ENCODE measurements around the gene MRPL36.
"Not testable (repeated sequence)": the region's sequence is repeated elsewhere in the genome, so short reads cannot be mapped to it uniquely, and the experiment has no call there.

MRPL36 gene

DNA sequence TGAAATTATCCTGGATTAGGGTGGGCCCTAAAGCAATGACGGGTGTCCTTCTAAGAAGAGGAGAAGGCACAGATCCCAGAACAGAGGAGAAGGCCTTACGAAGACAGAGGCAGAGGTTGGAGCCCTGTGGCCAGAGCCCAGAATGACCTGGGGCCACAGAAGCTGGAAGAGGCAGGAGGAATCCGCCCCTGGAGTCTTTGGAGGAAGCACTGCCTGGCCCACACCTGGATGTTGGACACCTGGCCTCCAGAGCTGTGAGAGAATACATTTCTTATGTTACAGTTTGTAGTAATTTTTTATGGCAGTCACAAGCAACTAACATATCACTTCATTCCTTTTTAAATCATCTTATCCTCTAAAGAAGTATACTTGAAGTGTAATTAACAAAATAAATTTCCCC, 8.5 kb downstream of the MRPL36 start:
- no peaks in the 10 kb centered on the region for H3K9me3 ChIP-seq (ENCODE audit: control insufficient read depth, low read length)

DNA sequence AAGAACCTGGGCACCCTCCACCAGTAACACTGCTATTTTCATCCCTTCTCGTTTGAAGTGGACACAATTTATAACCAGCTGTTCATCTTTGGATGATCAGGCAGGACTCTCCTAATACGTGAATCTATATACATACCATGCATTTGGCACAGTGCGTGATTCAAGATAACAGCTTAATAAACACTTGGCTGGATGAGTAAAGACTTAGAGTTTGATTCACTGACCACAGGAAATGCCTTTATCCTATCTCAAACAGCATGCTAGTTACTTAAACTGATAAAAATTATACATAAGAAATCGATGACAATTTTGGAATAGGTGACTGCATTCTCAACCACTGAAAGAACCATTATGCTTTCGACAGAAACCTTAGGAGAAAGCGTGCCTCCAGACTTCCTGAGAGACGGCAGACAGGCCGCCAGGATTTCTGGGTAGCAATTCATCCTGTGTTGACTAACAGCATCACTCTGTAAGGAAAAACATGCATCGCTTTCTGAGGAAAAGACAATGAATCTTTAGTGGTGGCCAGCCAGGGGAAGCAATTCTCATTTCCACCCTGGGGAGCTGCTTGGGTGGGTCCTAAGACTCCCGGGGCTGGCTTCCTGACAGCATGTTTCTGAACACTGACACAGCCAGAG, 9.7 kb downstream of the MRPL36 start:
- DNase-seq (ENCODE audit: low read depth): peak; percentile 53
- no peaks in the 10 kb centered on the region for H3K36me3 ChIP-seq (ENCODE audit: control insufficient read depth, insufficient read depth, low read length, severe bottlenecking)
- H3K4me3 ChIP-seq (ENCODE audit: low read length): peak overlapping the region; percentile 35
- H3K4me1 ChIP-seq (ENCODE audit: control insufficient read depth, insufficient read depth, low read length): peaks cover 31% of the 10 kb centered on the region
- H3K27me3 ChIP-seq (replicated peaks; ENCODE audit: control insufficient read depth, insufficient read depth, low read length): no peaks in the 10 kb centered on the region
- peak overlapping the region; percentile 40 for H3K9ac ChIP-seq (ENCODE audit: low read length)
- no peaks in the 10 kb centered on the region for H3K9me3 ChIP-seq (ENCODE audit: control insufficient read depth, low read length)

More for the DNA sequence above, 8.5 kb downstream of the MRPL36 start:
- H3K27me3 ChIP-seq (replicated peaks; ENCODE audit: control insufficient read depth, insufficient read depth, low read length): no peaks in the 10 kb centered on the region
- H3K4me1 ChIP-seq (ENCODE audit: control insufficient read depth, insufficient read depth, low read length): peaks cover 34% of the 10 kb centered on the region
- DNase-seq (ENCODE audit: low read depth): no peak
- no peak overlapping the region for H3K4me3 ChIP-seq (ENCODE audit: low read length)
- H3K9ac ChIP-seq (ENCODE audit: low read length): no peak overlapping the region
- no peaks in the 10 kb centered on the region for H3K36me3 ChIP-seq (ENCODE audit: control insufficient read depth, insufficient read depth, low read length, severe bottlenecking)

DNA sequence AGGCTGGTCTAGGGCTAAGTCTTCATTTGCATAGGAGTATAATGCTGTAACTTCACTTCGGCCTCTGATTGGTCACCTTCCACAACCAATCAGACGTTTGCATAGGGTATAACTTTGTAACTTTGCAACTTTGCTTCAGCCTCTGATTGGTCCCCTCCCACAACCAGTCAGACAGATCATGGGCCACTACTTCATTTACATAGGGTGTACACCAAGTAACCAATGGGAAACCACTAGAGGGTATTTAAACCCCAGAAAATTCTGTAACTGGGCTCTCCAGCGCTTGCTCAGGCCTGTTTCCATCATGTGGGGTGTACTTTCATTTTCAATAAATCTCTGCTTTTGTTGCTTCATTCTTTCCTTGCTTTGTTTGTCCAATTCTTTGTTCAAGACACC, 10.2 kb downstream of the MRPL36 start:
- H3K36me3 ChIP-seq (ENCODE audit: control insufficient read depth, insufficient read depth, low read length, severe bottlenecking); H3K9me3 ChIP-seq (ENCODE audit: control insufficient read depth, low read length); H3K27me3 ChIP-seq (replicated peaks; ENCODE audit: control insufficient read depth, insufficient read depth, low read length): not testable (repeated sequence)
- peak overlapping the region; percentile 35 for H3K4me3 ChIP-seq (ENCODE audit: low read length)
- DNase-seq (ENCODE audit: low read depth): peak; percentile 19
- H3K9ac ChIP-seq (ENCODE audit: low read length): peak overlapping the region; percentile 40
- H3K4me1 ChIP-seq (ENCODE audit: control insufficient read depth, insufficient read depth, low read length): peaks cover 26% of the 10 kb centered on the region

DNA sequence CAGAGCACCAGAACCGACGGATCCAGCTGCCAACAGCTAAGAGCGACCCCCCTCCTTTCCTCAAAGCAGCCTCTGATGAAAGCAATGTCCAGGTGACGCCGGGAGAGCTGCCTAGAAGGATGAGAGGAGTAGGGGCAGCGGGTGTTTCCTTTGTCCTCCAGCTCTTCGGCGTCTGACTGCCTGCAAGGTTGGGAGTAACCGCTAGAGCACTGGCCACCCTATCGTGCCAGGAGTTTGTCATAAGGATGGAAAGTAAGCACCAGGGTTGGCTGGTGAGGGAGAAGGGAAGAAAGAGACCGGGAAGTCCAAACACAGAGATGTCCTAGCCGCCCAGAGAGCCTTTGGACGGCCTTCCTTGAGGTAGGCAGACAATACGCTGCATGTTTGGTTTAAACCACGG, 10.8 kb downstream of the MRPL36 start:
- DNase-seq (ENCODE audit: low read depth): no peak
- H3K27me3 ChIP-seq (replicated peaks; ENCODE audit: control insufficient read depth, insufficient read depth, low read length): no peaks in the 10 kb centered on the region

DNA sequence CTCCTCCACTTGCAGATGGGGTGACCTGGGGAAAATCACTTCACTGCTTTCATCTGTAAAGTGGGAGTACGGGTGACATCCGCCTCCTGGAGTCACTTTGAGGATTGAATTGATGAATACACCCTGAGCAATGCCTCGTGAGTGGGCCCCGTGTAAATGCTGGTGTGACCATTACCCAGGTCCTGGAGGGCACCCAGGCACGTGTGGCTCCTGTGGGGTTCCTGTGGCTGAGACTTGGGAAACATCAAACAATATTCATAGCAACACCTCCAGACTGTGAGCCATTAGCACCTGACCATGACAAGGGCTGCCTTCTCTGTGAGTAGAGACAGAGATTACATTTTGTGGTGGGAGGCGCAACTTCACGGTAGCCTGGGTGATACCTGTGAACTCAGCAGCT, 11.4 kb downstream of the MRPL36 start:
- no peak for DNase-seq (ENCODE audit: low read depth)
- peaks cover 17% of the 10 kb centered on the region for H3K4me1 ChIP-seq (ENCODE audit: control insufficient read depth, insufficient read depth, low read length)
- no peak overlapping the region for H3K4me3 ChIP-seq (ENCODE audit: low read length)
- no peaks in the 10 kb centered on the region for H3K36me3 ChIP-seq (ENCODE audit: control insufficient read depth, insufficient read depth, low read length, severe bottlenecking)
- H3K27me3 ChIP-seq (replicated peaks; ENCODE audit: control insufficient read depth, insufficient read depth, low read length): no peaks in the 10 kb centered on the region
- no peak overlapping the region for H3K9ac ChIP-seq (ENCODE audit: low read length)
- H3K9me3 ChIP-seq (ENCODE audit: control insufficient read depth, low read length): no peaks in the 10 kb centered on the region

More for the DNA sequence above, 10.8 kb downstream of the MRPL36 start:
- H3K4me3 ChIP-seq (ENCODE audit: low read length): no peak overlapping the region
- H3K9ac ChIP-seq (ENCODE audit: low read length): no peak overlapping the region
- no peaks in the 10 kb centered on the region for H3K9me3 ChIP-seq (ENCODE audit: control insufficient read depth, low read length)
- H3K36me3 ChIP-seq (ENCODE audit: control insufficient read depth, insufficient read depth, low read length, severe bottlenecking): no peaks in the 10 kb centered on the region
- peaks cover 20% of the 10 kb centered on the region for H3K4me1 ChIP-seq (ENCODE audit: control insufficient read depth, insufficient read depth, low read length)

DNA sequence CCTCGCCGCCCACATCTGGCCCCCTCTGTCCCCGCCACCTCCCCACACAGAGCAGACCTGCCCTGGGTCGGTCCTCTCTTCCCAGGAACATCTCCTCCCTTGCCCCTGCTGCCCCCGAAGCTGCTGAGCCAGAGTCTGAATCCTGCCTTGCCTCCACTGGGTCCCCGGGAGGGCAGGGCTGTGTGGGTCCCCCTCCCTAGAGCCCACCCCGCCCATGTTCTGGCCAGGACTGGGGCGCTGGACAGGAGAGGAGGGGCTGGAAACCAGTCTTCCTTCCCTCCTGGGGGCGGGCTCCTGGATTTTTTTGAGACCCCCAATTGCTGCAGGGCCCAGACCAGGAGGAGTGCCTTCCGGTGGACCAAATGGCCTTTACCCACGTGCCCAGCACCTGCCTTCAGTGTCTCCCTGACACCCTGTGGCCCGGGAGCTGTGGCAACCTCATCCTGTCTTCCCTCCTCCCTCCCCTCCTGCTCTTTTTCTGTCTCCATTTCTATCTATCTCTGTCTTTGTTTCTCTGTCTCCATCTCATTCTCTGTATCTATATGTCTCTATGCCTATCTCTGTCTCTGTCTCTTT, 12.1 kb downstream of the MRPL36 start:
- DNase-seq (ENCODE audit: low read depth): no peak
- Histone ChIP-seq H3K36me3 (ENCODE audit: control insufficient read depth, insufficient read depth, low read length, severe bottlenecking) (no peaks in the 10 kb centered on the region), H3K27me3 (replicated peaks; ENCODE audit: control insufficient read depth, insufficient read depth, low read length) (no peaks in the 10 kb centered on the region), H3K9ac (ENCODE audit: low read length) (no peak overlapping the region), H3K4me1 (ENCODE audit: control insufficient read depth, insufficient read depth, low read length) (peaks cover 15% of the 10 kb centered on the region), H3K9me3 (ENCODE audit: control insufficient read depth, low read length) (no peaks in the 10 kb centered on the region), H3K4me3 (ENCODE audit: low read length) (no peak overlapping the region)

DNA sequence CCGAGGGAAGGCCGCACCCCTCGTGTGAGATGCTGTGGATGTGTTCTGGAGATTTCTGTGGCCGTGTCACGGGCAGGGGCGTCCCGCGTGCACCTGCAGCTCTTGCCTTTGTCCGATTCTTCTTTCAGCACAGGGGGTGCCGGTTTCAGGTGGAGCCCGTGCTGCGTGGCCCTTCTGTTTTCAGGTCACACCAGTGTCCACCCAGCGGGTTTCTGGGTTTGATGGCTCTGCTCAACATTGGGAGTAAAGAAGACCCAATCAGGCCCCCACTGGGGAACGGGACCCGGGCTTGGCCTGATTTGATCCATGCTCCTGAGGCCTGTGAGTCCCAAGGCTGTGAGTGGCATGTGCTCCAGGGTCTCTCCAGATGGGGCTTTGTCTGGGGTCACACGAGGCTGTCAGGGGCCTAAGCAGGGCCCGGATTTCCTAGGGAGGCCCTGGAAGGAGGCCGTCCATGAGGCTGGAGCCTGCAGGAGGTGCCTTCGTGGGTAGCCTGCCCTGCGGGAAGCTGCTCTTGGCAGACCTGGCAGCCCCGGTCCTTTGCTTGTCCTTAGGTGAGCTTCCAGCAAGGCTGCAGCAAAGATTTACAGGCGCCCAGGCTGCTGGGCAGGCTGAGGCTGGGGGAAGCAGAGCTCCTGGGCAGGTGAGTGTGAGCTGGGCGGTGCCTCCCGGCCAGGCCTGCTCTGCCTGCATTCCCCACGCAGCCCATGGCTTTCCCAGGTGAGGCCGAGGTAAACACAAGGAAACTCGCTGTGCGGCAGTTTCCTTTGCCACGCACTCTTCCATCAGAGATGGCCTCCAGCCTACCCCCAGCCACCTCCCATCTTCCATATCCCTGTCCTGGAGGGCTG, 12.8 kb downstream of the MRPL36 start:
- Histone ChIP-seq H3K36me3 (ENCODE audit: control insufficient read depth, insufficient read depth, low read length, severe bottlenecking) (no peaks in the 10 kb centered on the region), H3K4me3 (ENCODE audit: low read length) (no peak overlapping the region), H3K4me1 (ENCODE audit: control insufficient read depth, insufficient read depth, low read length) (peaks cover 15% of the 10 kb centered on the region), H3K27me3 (replicated peaks; ENCODE audit: control insufficient read depth, insufficient read depth, low read length) (no peaks in the 10 kb centered on the region), H3K9ac (ENCODE audit: low read length) (no peak overlapping the region), H3K9me3 (ENCODE audit: control insufficient read depth, low read length) (no peaks in the 10 kb centered on the region)
- DNase-seq (ENCODE audit: low read depth): no peak

DNA sequence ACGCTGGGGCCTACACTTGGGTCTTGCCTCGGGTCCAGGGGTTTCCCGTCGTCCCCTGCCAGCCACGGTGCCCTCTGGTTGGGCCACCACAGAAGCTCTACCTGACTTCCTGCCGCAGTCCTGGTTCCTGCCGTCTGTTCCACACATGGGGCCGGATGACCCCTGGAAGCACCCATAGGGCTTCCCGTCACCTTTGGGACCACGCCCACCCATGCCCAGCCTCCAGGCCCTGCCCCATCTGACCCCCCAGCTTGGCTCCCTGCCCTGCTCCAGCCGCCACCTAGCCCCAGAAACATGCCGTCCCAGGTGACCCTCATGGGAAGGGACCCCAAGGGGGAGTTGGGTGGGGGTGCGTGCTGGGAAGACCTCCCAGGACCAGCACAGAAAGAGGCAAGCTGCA, 13.7 kb downstream of the MRPL36 start:
- no peak overlapping the region for H3K4me3 ChIP-seq (ENCODE audit: low read length)
- no peak overlapping the region for H3K9ac ChIP-seq (ENCODE audit: low read length)
- H3K27me3 ChIP-seq (replicated peaks; ENCODE audit: control insufficient read depth, insufficient read depth, low read length): no peaks in the 10 kb centered on the region
- peaks cover 14% of the 10 kb centered on the region for H3K4me1 ChIP-seq (ENCODE audit: control insufficient read depth, insufficient read depth, low read length)
- H3K9me3 ChIP-seq (ENCODE audit: control insufficient read depth, low read length): no peaks in the 10 kb centered on the region
- no peaks in the 10 kb centered on the region for H3K36me3 ChIP-seq (ENCODE audit: control insufficient read depth, insufficient read depth, low read length, severe bottlenecking)
- DNase-seq (ENCODE audit: low read depth): no peak

DNA sequence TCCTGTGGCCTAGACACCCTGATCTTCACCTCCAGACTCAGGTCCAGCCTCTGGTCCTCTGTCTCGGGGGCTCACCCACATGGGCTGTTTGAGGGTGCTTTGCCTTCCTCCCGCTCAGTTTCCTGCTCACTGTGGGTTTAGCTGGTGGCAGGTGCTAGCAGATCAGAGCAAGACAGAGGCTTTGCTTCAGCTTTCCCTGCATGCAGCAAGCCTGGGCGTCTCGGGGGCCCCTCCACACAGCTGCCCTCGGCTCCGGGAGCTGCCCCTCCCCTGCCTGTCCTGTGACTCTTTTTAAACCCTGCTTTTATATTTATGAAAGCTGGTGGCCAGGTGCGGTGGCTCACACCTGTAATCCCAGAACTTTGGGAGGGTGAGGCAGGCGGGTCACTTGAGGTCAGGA, 14.6 kb downstream of the MRPL36 start:
- Histone ChIP-seq H3K9ac (ENCODE audit: low read length) (no peak overlapping the region), H3K9me3 (ENCODE audit: control insufficient read depth, low read length) (no peaks in the 10 kb centered on the region), H3K4me1 (ENCODE audit: control insufficient read depth, insufficient read depth, low read length) (peaks cover 14% of the 10 kb centered on the region), H3K36me3 (ENCODE audit: control insufficient read depth, insufficient read depth, low read length, severe bottlenecking) (no peaks in the 10 kb centered on the region), H3K4me3 (ENCODE audit: low read length) (no peak overlapping the region), H3K27me3 (replicated peaks; ENCODE audit: control insufficient read depth, insufficient read depth, low read length) (no peaks in the 10 kb centered on the region)
- DNase-seq (ENCODE audit: low read depth): no peak

DNA sequence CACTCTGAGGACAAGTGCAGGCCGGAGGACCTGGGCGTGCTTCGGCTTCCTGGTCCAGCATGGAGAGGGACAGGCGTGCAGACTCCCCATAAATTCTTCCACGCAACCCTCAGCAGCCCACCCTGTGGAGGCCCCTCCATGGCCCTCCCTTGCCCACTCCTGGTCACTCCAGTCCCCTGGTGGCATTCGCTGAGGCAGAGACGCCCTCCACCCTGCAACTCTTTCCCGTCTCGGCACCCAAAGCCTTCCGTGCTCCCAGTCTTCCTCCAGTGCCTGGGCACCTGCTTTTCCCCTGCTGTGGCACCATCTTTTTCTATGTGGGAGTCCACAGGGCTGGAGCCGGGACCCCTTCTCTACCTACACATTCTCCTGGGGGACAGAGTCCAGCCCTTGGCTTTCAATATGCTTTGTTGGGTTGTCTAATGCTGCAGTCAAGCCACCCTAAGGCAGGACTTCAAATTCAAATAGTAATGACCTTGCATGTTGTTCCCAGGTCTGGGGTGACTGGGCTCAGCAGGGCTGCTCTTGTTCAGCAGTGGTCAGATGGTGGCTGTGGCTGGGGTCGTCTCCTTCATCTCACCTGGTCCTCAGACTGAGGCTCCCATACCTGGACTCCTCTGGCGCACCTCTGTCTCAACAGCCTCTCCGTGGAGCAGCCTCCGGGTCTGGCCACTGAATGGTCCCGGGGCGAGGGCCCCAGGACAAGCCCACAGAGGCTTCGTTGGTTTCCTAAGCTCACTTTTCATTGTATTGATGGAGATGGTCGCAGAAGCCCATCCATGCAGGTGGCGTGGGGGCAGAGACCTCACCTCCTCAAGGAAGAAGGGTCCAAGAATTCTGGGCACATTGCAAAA, 15.2 kb downstream of the MRPL36 start:
- Histone ChIP-seq H3K36me3 (ENCODE audit: control insufficient read depth, insufficient read depth, low read length, severe bottlenecking) (no peaks in the 10 kb centered on the region), H3K9me3 (ENCODE audit: control insufficient read depth, low read length) (no peaks in the 10 kb centered on the region), H3K27me3 (replicated peaks; ENCODE audit: control insufficient read depth, insufficient read depth, low read length) (no peaks in the 10 kb centered on the region), H3K4me3 (ENCODE audit: low read length) (no peak overlapping the region), H3K4me1 (ENCODE audit: control insufficient read depth, insufficient read depth, low read length) (peaks cover 10% of the 10 kb centered on the region), H3K9ac (ENCODE audit: low read length) (no peak overlapping the region)
- DNase-seq (ENCODE audit: low read depth): no peak

DNA sequence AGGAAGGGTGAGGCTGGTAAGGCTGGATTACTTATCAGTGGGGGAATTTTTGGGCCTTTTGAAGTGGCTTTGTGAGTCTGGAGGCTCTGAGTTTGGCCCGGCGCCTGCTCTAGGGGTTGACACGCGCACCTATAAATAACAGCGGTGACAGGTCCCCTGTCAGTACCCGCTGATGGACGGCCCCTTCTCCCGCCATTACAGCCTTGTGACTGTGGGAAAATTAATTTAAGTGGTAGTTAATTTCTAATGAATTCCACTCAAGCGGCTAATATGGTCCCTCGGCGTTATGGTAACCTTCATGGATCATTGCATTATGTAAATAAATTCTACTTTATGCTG, 16.5 kb downstream of the MRPL36 start:
- H3K36me3 ChIP-seq (ENCODE audit: control insufficient read depth, insufficient read depth, low read length, severe bottlenecking): no peaks in the 10 kb centered on the region
- no peaks in the 10 kb centered on the region for H3K27me3 ChIP-seq (replicated peaks; ENCODE audit: control insufficient read depth, insufficient read depth, low read length)
- no peaks in the 10 kb centered on the region for H3K9me3 ChIP-seq (ENCODE audit: control insufficient read depth, low read length)
- H3K4me3 ChIP-seq (ENCODE audit: low read length): no peak overlapping the region
- H3K9ac ChIP-seq (ENCODE audit: low read length): no peak overlapping the region
- H3K4me1 ChIP-seq (ENCODE audit: control insufficient read depth, insufficient read depth, low read length): peaks cover 10% of the 10 kb centered on the region
- DNase-seq (ENCODE audit: low read depth): no peak
